Dermis microvascular lymphatic vessel endothelial cell (primary cell): ENCODE results near the gene PCDHA10. TPM values are rescaled to one million over a fixed set of nuclear protein-coding genes. Genes with fewer than 3 reads are reported as not detected.

Experiments used
- DNase-seq, 2 donors: peaks; one replicate each; pipeline versions ENCODE4 v3.0.0 to v3.0.0-alpha.2; 2010; ENCODE audit warnings: low read depth in 2 of 2
- total RNA-seq: library from RNA; depleted of rRNA; stranded (reverse); fragments of >200 nt; gene quantifications from 2 replicates; pipeline ENCODE4 v1.2.1, GENCODE V29; 2014

PCDHA10 gene
- total RNA-seq, 1 donor from 2014 or later: under 0.01 TPM

DNA sequence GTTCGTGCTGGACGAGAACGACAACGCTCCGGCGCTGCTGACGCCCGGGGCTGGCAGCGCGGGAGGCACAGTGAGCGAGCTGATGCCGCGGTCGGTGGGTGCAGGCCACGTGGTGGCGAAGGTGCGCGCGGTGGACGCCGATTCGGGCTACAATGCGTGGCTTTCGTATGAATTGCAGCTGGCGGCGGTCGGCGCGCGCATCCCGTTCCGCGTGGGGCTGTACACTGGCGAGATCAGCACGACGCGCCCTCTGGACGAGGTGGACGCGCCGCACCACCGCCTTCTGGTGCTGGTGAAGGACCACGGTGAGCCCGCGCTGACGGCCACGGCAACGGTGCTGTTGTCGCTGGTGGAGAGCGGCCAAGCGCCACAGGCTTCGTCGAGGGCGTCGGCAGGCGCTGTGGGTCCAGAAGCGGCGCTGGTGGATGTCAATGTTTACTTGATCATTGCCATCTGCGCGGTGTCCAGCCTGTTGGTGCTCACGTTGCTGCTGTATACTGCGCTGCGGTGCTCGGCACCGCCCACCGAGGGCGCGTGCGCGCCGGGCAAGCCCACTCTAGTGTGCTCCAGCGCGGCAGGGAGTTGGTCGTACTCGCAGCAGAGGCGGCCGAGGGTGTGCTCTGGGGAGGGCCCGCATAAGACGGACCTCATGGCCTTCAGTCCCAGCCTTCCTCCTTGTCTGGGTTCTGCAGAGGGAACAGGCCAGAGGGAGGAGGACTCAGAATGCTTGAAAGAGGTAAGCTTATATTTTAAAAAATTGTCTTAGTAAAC is 28.4 kb downstream of the PCDHA10 start:
- no peak for DNase-seq

DNA sequence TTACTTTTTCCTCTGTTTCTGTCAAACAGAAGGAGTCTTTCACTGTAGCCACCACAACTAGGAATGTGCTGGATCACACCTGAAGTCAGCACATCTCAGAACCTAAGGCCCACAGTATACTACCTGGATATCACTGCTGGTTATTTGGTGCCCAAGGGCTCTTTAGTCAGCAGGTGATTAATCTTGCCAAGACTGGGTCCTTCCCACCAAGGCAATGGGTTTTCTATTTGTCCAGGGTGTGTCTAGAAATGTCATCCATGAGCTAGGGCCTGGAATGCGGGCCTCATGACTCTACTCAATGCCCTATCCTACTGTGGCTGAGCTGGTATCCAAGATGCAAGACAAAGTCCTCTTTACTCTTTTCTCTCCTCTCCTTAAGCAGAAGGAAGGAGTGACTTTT is 60.6 kb downstream of the PCDHA10 start:
- no peak for DNase-seq

Other genes with a start within 250 kb of the PCDHA10 start
- 1.9 and 10.7 TPM in 2 replicates for gene CD14, start 222.7 kb upstream of the PCDHA10 start, total RNA-seq
- 8.5 and 12.4 TPM in 2 replicates for gene TMCO6, start 216.4 kb upstream of the PCDHA10 start, total RNA-seq
- 60.2 and 70.5 TPM in 2 replicates for gene NDUFA2, start 208.3 kb upstream of the PCDHA10 start, total RNA-seq
- 51.1 and 51.2 TPM in 2 replicates for gene IK, start 208.1 kb upstream of the PCDHA10 start, total RNA-seq
- 24.6 and 31.7 TPM in 2 replicates for gene WDR55, start 191.0 kb upstream of the PCDHA10 start, total RNA-seq
- 0.13 TPM in 2 replicates for gene DND1, start 182.3 kb upstream of the PCDHA10 start, total RNA-seq
- gene HARS1, start 164.5 kb upstream of the PCDHA10 start, total RNA-seq: 46.0 and 48.0 TPM in 2 replicates
- gene HARS2, start 164.4 kb upstream of the PCDHA10 start, total RNA-seq: 23.3 and 23.6 TPM in 2 replicates
- gene ZMAT2, start 155.4 kb upstream of the PCDHA10 start, total RNA-seq: 30.3 and 33.4 TPM in 2 replicates
- under 0.01 TPM in 1 of 2 replicates, not detected in the other for gene PCDHA1, start 69.8 kb upstream of the PCDHA10 start, total RNA-seq
- under 0.01 TPM in 1 of 2 replicates, not detected in the other for gene PCDHA2, start 61.0 kb upstream of the PCDHA10 start, total RNA-seq
- 0.13 and 0.25 TPM in 2 replicates for gene PCDHA3, start 54.8 kb upstream of the PCDHA10 start, total RNA-seq
- gene PCDHA4, start 48.8 kb upstream of the PCDHA10 start, total RNA-seq: under 0.01 and 0.25 TPM in 2 replicates
- under 0.01 TPM in 2 replicates for gene PCDHA5, start 34.3 kb upstream of the PCDHA10 start, total RNA-seq
- 0.25 TPM in 1 of 2 replicates, not detected in the other for gene PCDHA6, start 27.9 kb upstream of the PCDHA10 start, total RNA-seq
- 0.13 and 0.38 TPM in 2 replicates for gene PCDHA7, start 21.6 kb upstream of the PCDHA10 start, total RNA-seq
- 0.13 TPM in 1 of 2 replicates, not detected in the other for gene PCDHA8, start 14.7 kb upstream of the PCDHA10 start, total RNA-seq
- gene PCDHA9, start 7.5 kb upstream of the PCDHA10 start, total RNA-seq: under 0.01 TPM in 2 replicates
- under 0.01 TPM in 1 of 2 replicates, not detected in the other for gene PCDHA11, start 13.1 kb downstream of the PCDHA10 start, total RNA-seq
- under 0.01 TPM in 1 of 2 replicates, not detected in the other for gene PCDHA12, start 19.4 kb downstream of the PCDHA10 start, total RNA-seq
- gene PCDHA13, start 26.2 kb downstream of the PCDHA10 start, total RNA-seq: under 0.01 TPM in 2 replicates
- 0.13 TPM in 1 of 2 replicates, not detected in the other for gene PCDHAC1, start 70.4 kb downstream of the PCDHA10 start, total RNA-seq
- gene PCDHAC2, start 110.6 kb downstream of the PCDHA10 start, total RNA-seq: 0.13 TPM in 2 replicates
- not detected in 2 replicates for gene PCDHB1, start 195.5 kb downstream of the PCDHA10 start, total RNA-seq
- 0.39 and 1.3 TPM in 2 replicates for gene PCDHB2, start 238.7 kb downstream of the PCDHA10 start, total RNA-seq
- gene PCDHB3, start 244.6 kb downstream of the PCDHA10 start, total RNA-seq: 0.26 and 1.1 TPM in 2 replicates